ENCODE data around the gene GMEB2.

GMEB2 gene

GRCh38 chr20:63611646-63612045 lies 15.3 kb downstream of the GMEB2 start:
- H2AK5ac ChIP-seq (ENCODE audit: low read length, severe bottlenecking): no peak overlapping the region
- H2BK5ac ChIP-seq (ENCODE audit: low read depth, low read length, poor library complexity, severe bottlenecking): no peak overlapping the region
- H3K9me3 ChIP-seq (ENCODE audit: control insufficient read depth, low read length): no peaks in the 10 kb centered on the region
- H3K79me1 ChIP-seq (replicated peaks; ENCODE audit: low read length, poor library complexity, severe bottlenecking): peaks cover 37% of the 10 kb centered on the region
- H3K4me1 ChIP-seq (ENCODE audit: control insufficient read depth, insufficient read depth, low read depth, low read length): peaks cover 12% of the 10 kb centered on the region
- H2BK15ac ChIP-seq (ENCODE audit: low read depth, poor library complexity, severe bottlenecking): no peak overlapping the region
- H3K4me2 ChIP-seq (ENCODE audit: low read length, poor library complexity, severe bottlenecking): no peak overlapping the region
- H3K36me3 ChIP-seq (ENCODE audit: control insufficient read depth in 1 of 2, insufficient read depth in 2 of 2, low read depth in 1 of 2, low read length in 2 of 2): peaks cover 19 to 40% of the 10 kb centered on the region in 2 experiments
- peak; percentile 22 for DNase-seq
- no peak overlapping the region for H3K27ac ChIP-seq (ENCODE audit: low read length, poor library complexity, severe bottlenecking)
- peak overlapping the region in 1 of 2 experiments; percentile 65 for H3K18ac ChIP-seq (ENCODE audit: low read depth in 1 of 2, low read length in 2 of 2)
- H2BK12ac ChIP-seq (ENCODE audit: low read length in 2 of 2): no peak overlapping the region
- no peaks in the 10 kb centered on the region for H3K27me3 ChIP-seq (ENCODE audit: control insufficient read depth in 1 of 2, insufficient read depth in 1 of 2, low read length in 2 of 2)
- WGBS: 94% methylated on average over 10 of the region's 10 CpGs
- no peak overlapping the region for H3K4ac ChIP-seq (ENCODE audit: low read depth in 1 of 2, low read length in 2 of 2)
- H2AFZ ChIP-seq (ENCODE audit: low read depth, low read length): no peak overlapping the region
- no peak overlapping the region for H3K23ac ChIP-seq (ENCODE audit: low read length in 2 of 2)
- no peak overlapping the region for H4K8ac ChIP-seq (ENCODE audit: low read length)
- no peak overlapping the region for H3K4me3 ChIP-seq (ENCODE audit: insufficient read depth in 1 of 2, low read depth in 1 of 2, low read length in 2 of 2)
- no peak overlapping the region for H2BK120ac ChIP-seq (ENCODE audit: low read depth, low read length)
- H3K14ac ChIP-seq (ENCODE audit: low read length in 2 of 2): no peak overlapping the region
- H4K91ac ChIP-seq (ENCODE audit: low read length): no peak overlapping the region
- H3K9ac ChIP-seq (ENCODE audit: low read length): no peak overlapping the region

DNA sequence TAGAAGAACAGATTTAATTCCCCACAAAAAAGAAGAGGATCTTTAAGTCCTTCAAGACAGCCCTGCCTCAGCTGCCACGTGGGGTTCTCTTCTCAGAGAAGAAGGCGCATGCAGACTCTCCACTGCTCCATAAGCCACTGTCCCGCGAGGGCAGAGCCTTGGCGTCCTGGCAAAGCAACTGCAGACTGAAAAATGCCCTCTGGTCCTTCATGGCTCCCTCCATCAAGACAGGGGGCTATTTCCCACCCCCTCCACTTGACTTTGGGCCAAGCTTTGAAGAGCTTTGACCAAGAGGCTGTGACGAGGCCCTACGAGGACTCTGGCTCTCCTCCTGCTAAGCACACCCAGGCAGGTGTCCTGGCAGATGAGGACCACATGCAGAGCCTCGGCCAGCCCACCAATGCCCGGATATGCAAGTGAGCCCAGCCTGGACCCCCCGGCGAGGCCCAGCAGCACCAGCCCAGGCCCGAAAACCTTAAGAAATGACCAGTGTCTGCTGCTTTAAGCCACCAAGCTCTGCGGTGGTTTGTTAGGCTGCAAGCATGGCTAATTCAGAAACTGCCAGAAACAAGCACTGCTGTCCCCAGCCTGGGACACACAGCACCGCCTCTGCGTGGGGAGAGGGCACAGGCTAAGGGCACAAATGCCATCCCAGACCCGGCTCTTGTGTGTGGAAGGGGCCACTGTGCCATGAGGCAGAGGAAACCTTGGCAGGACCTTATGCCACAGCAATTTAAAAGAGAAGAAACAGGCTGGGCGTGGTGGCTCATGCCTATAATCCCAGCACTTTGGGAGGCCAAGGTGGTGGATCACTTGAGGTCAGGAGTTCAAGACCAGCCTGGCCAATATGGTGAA lies 16.1 kb downstream of the GMEB2 start:
- 96% methylated on average over 17 of the region's 17 CpGs for WGBS
- H2AFZ ChIP-seq (ENCODE audit: low read depth, low read length): no peak overlapping the region
- H3K36me3 ChIP-seq (ENCODE audit: control insufficient read depth in 1 of 2, insufficient read depth in 2 of 2, low read depth in 1 of 2, low read length in 2 of 2): peaks cover 15 to 35% of the 10 kb centered on the region in 2 experiments
- H2BK5ac ChIP-seq (ENCODE audit: low read depth, low read length, poor library complexity, severe bottlenecking): no peak overlapping the region
- H3K23ac ChIP-seq (ENCODE audit: low read length in 2 of 2): no peak overlapping the region
- no peaks in the 10 kb centered on the region for H3K9me3 ChIP-seq (ENCODE audit: control insufficient read depth, low read length)
- H3K4ac ChIP-seq (ENCODE audit: low read depth in 1 of 2, low read length in 2 of 2): no peak overlapping the region
- H2BK120ac ChIP-seq (ENCODE audit: low read depth, low read length): no peak overlapping the region
- H4K8ac ChIP-seq (ENCODE audit: low read length): peak overlapping the region; percentile 69
- no peak overlapping the region for H2AK5ac ChIP-seq (ENCODE audit: low read length, severe bottlenecking)
- H3K4me2 ChIP-seq (ENCODE audit: low read length, poor library complexity, severe bottlenecking): no peak overlapping the region
- H2BK15ac ChIP-seq (ENCODE audit: low read depth, poor library complexity, severe bottlenecking): peak overlapping the region; percentile 7
- no peak overlapping the region for H3K27ac ChIP-seq (ENCODE audit: low read length, poor library complexity, severe bottlenecking)
- no peak overlapping the region for H2BK12ac ChIP-seq (ENCODE audit: low read length in 2 of 2)
- H3K9ac ChIP-seq (ENCODE audit: low read length): no peak overlapping the region
- H4K91ac ChIP-seq (ENCODE audit: low read length): peak overlapping the region; percentile 27
- no peak for DNase-seq
- no peak overlapping the region for H3K14ac ChIP-seq (ENCODE audit: low read length in 2 of 2)
- H3K18ac ChIP-seq (ENCODE audit: low read depth in 1 of 2, low read length in 2 of 2): no peak overlapping the region
- peak overlapping the region in 1 of 2 experiments; percentile 37 for H3K4me3 ChIP-seq (ENCODE audit: insufficient read depth in 1 of 2, low read depth in 1 of 2, low read length in 2 of 2)
- H3K4me1 ChIP-seq (ENCODE audit: control insufficient read depth, insufficient read depth, low read depth, low read length): peaks cover 12% of the 10 kb centered on the region
- H3K27me3 ChIP-seq (ENCODE audit: control insufficient read depth in 1 of 2, insufficient read depth in 1 of 2, low read length in 2 of 2): no peaks in the 10 kb centered on the region
- peaks cover 34% of the 10 kb centered on the region for H3K79me1 ChIP-seq (replicated peaks; ENCODE audit: low read length, poor library complexity, severe bottlenecking)

DNA sequence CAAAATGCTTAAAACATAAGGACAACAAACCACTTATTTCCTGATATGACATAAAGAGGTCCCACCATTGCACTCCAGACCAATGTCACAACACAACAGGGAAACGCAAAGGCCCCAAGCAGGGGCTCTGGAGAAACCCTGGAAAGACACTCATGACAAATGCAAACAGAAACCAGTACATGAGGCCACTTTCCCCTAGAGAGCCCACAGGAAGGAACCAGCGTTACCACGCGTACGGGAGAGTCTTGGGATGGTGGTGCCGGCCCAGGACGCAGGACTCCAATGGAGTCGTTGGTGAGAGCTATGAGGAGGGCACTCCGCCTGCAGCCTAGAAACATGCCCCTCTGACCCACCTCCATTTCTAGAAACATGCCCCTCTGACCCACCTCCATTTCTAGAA lies 20.2 kb downstream of the GMEB2 start:
- peaks cover 7% of the 10 kb centered on the region for H3K4me1 ChIP-seq (ENCODE audit: control insufficient read depth, insufficient read depth, low read depth, low read length)
- no peak overlapping the region for H3K9ac ChIP-seq (ENCODE audit: low read length)
- H4K91ac ChIP-seq (ENCODE audit: low read length): no peak overlapping the region
- no peak overlapping the region for H3K4me2 ChIP-seq (ENCODE audit: low read length, poor library complexity, severe bottlenecking)
- H3K4ac ChIP-seq (ENCODE audit: low read depth in 1 of 2, low read length in 2 of 2): no peak overlapping the region
- DNase-seq: no peak
- no peak overlapping the region for H2AFZ ChIP-seq (ENCODE audit: low read depth, low read length)
- no peak overlapping the region for H3K23ac ChIP-seq (ENCODE audit: low read length in 2 of 2)
- H3K18ac ChIP-seq (ENCODE audit: low read depth in 1 of 2, low read length in 2 of 2): no peak overlapping the region
- 96% methylated on average over 9 of the region's 9 CpGs for WGBS
- H3K9me3 ChIP-seq (ENCODE audit: control insufficient read depth, low read length): no peaks in the 10 kb centered on the region
- no peak overlapping the region for H3K4me3 ChIP-seq (ENCODE audit: insufficient read depth in 1 of 2, low read depth in 1 of 2, low read length in 2 of 2)
- H3K36me3 ChIP-seq (ENCODE audit: control insufficient read depth in 1 of 2, insufficient read depth in 2 of 2, low read depth in 1 of 2, low read length in 2 of 2): peaks cover 19 to 28% of the 10 kb centered on the region in 2 experiments
- H2BK15ac ChIP-seq (ENCODE audit: low read depth, poor library complexity, severe bottlenecking): no peak overlapping the region
- peaks cover 36% of the 10 kb centered on the region for H3K79me1 ChIP-seq (replicated peaks; ENCODE audit: low read length, poor library complexity, severe bottlenecking)
- no peak overlapping the region for H2BK120ac ChIP-seq (ENCODE audit: low read depth, low read length)
- H4K8ac ChIP-seq (ENCODE audit: low read length): no peak overlapping the region
- no peak overlapping the region for H2BK12ac ChIP-seq (ENCODE audit: low read length in 2 of 2)
- H2BK5ac ChIP-seq (ENCODE audit: low read depth, low read length, poor library complexity, severe bottlenecking): no peak overlapping the region
- H2AK5ac ChIP-seq (ENCODE audit: low read length, severe bottlenecking): no peak overlapping the region
- H3K27me3 ChIP-seq (ENCODE audit: control insufficient read depth in 1 of 2, insufficient read depth in 1 of 2, low read length in 2 of 2): no peaks in the 10 kb centered on the region
- no peak overlapping the region for H3K27ac ChIP-seq (ENCODE audit: low read length, poor library complexity, severe bottlenecking)
- no peak overlapping the region for H3K14ac ChIP-seq (ENCODE audit: low read length in 2 of 2)

- no peak overlapping the region for H3K4me3 ChIP-seq (ENCODE audit: insufficient read depth in 1 of 2, low read depth in 1 of 2, low read length in 2 of 2)
- no peak overlapping the region for H4K91ac ChIP-seq (ENCODE audit: low read length)
- H2AK5ac ChIP-seq (ENCODE audit: low read length, severe bottlenecking): no peak overlapping the region
- H3K79me1 ChIP-seq (replicated peaks; ENCODE audit: low read length, poor library complexity, severe bottlenecking): peaks cover 36% of the 10 kb centered on the region
- no peak overlapping the region for H2BK5ac ChIP-seq (ENCODE audit: low read depth, low read length, poor library complexity, severe bottlenecking)
- H3K36me3 ChIP-seq (ENCODE audit: control insufficient read depth in 1 of 2, insufficient read depth in 2 of 2, low read depth in 1 of 2, low read length in 2 of 2): peaks cover 52 to 56% of the 10 kb centered on the region in 2 experiments
- H3K4me1 ChIP-seq (ENCODE audit: control insufficient read depth, insufficient read depth, low read depth, low read length): peaks cover 2% of the 10 kb centered on the region
- H2BK120ac ChIP-seq (ENCODE audit: low read depth, low read length): no peak overlapping the region
- peak overlapping the region; percentile 20 for H4K8ac ChIP-seq (ENCODE audit: low read length)
- no peak overlapping the region for H3K9ac ChIP-seq (ENCODE audit: low read length)
- no peaks in the 10 kb centered on the region for H3K27me3 ChIP-seq (ENCODE audit: control insufficient read depth in 1 of 2, insufficient read depth in 1 of 2, low read length in 2 of 2)
- H3K4me2 ChIP-seq (ENCODE audit: low read length, poor library complexity, severe bottlenecking): no peak overlapping the region
- no peak overlapping the region for H2BK12ac ChIP-seq (ENCODE audit: low read length in 2 of 2)
- H2BK15ac ChIP-seq (ENCODE audit: low read depth, poor library complexity, severe bottlenecking): no peak overlapping the region
- WGBS: 94% methylated on average over 3 of the region's 3 CpGs
- H2AFZ ChIP-seq (ENCODE audit: low read depth, low read length): no peak overlapping the region
- H3K23ac ChIP-seq (ENCODE audit: low read length in 2 of 2): no peak overlapping the region
- H3K9me3 ChIP-seq (ENCODE audit: control insufficient read depth, low read length): no peaks in the 10 kb centered on the region
- DNase-seq: no peak
- no peak overlapping the region for H3K18ac ChIP-seq (ENCODE audit: low read depth in 1 of 2, low read length in 2 of 2)
- no peak overlapping the region for H3K27ac ChIP-seq (ENCODE audit: low read length, poor library complexity, severe bottlenecking)
- no peak overlapping the region for H3K4ac ChIP-seq (ENCODE audit: low read depth in 1 of 2, low read length in 2 of 2)
- H3K14ac ChIP-seq (ENCODE audit: low read length in 2 of 2): no peak overlapping the region
These were observed 24.6 kb downstream of the GMEB2 start for GRCh38 chr20:63602321-63602720.
